SK-N-SH (cell line): ENCODE measurements around the gene CYLD. TPM values are rescaled to one million over a fixed set of nuclear protein-coding genes. Genes with fewer than 3 reads are reported as not detected.

Experiments used
- CTCF ChIA-PET: fragments of 300-600, 350-600 bp; formaldehyde crosslinking; extraction: SDS; loops from one replicate; lab custom pipeline; 2021; lab: Yijun Ruan, JAX
- POLR2A ChIA-PET: fragments of 350-600 bp; sonication (Branson Sonifier 250); formaldehyde crosslinking; extraction: SDS; loops from one replicate; lab custom pipeline; 2020; ENCODE audit warnings: antibody characterized with exemption, inconsistent platforms; lab: Yijun Ruan, JAX
- DNase-seq: peaks from one replicate; pipeline ENCODE4 v3.0.0; 2012
- H2AFZ ChIP-seq: fragments of 200-600 bp; sonication (generic); 2 replicates; pipeline ENCODE4 v1.8.1; 2016; ENCODE audit warnings: antibody characterized with exemption, mild to moderate bottlenecking, low read depth
- H3F3A ChIP-seq: fragments of 200-600 bp; sonication (generic); replicated peaks from 2 replicates; pipeline ENCODE3; 2016; ENCODE audit warnings: antibody characterized with exemption, mild to moderate bottlenecking; ENCODE audit not compliant: insufficient read depth
- H3K27ac ChIP-seq, 2 experiments: fragments of 200-500 bp in 1 of 2; fragments of 200-600 bp in 1 of 2; sonication (Bioruptor generic) in 1 of 2; sonication (generic), shearing (Covaris generic) in 1 of 2; 2 replicates each; pipeline versions ENCODE4 v1.5.1 to v1.6.1; 2014 to 2016; ENCODE audit warnings: low read depth in 2 of 2, inconsistent platforms in 1 of 2, low read length in 1 of 2, mild to moderate bottlenecking in 1 of 2, mixed read lengths in 1 of 2
- H3K27me3 ChIP-seq: fragments of 200-600 bp; sonication (generic), shearing (Covaris generic); 2 replicates; pipeline ENCODE4 v1.6.1; 2016; ENCODE audit warnings: mixed run types; ENCODE audit not compliant: insufficient read depth
- H3K36me3 ChIP-seq, 2 experiments: fragments of 200-500 bp in 1 of 2; fragments of 200-600 bp in 1 of 2; sonication (Bioruptor generic) in 1 of 2; sonication (generic) in 1 of 2; replicated peaks in 1 of 2; 2 replicates each; pipeline versions ENCODE3 to v1.5.1; 2014 to 2016; ENCODE audit warnings: low read length in 1 of 2, mild to moderate bottlenecking in 1 of 2; ENCODE audit not compliant: insufficient read depth in 2 of 2, control insufficient read depth in 1 of 2
- H3K4me1 ChIP-seq, 2 experiments: fragments of 200-500 bp in 1 of 2; fragments of 200-600 bp in 1 of 2; sonication (Bioruptor generic) in 1 of 2; sonication (generic), shearing (Covaris generic) in 1 of 2; 2 replicates each; pipeline versions ENCODE4 v1.5.1 to v1.6.1; 2014 to 2016; ENCODE audit warnings: low read depth in 1 of 2, low read length in 1 of 2, mixed run types in 1 of 2; ENCODE audit not compliant: insufficient read depth in 2 of 2, control insufficient read depth in 1 of 2
- H3K4me2 ChIP-seq: fragments of 200-600 bp; sonication (generic), shearing (Covaris generic); 2 replicates; pipeline ENCODE4 v1.6.1; 2017; ENCODE audit warnings: mixed run types
- H3K4me3 ChIP-seq, 2 experiments: fragments of 200-500 bp in 1 of 2; fragments of 200-600 bp in 1 of 2; sonication (Bioruptor generic) in 1 of 2; sonication (generic), shearing (Covaris generic) in 1 of 2; 2 replicates each; pipeline versions ENCODE4 v1.5.1 to v1.8.1; 2014 to 2016; ENCODE audit warnings: low read depth in 2 of 2, inconsistent platforms in 1 of 2, low read length in 1 of 2, mild to moderate bottlenecking in 1 of 2, mixed read lengths in 1 of 2, moderate library complexity in 1 of 2
- H3K79me2 ChIP-seq: fragments of 200-600 bp; sonication (generic); 2 replicates; pipeline ENCODE4 v1.8.1; 2017; ENCODE audit warnings: mild to moderate bottlenecking; ENCODE audit not compliant: insufficient read depth
- H3K9ac ChIP-seq: fragments of 200-600 bp; sonication (generic); 2 replicates; pipeline ENCODE4 v1.6.1; 2017; ENCODE audit warnings: mixed run types
- H3K9me2 ChIP-seq: fragments of 200-600 bp; sonication (generic); 2 replicates; pipeline ENCODE4 v1.6.1; 2017; ENCODE audit warnings: mixed run types
- H3K9me3 ChIP-seq: fragments of 200-600 bp; sonication (generic); 2 replicates; pipeline ENCODE4 v1.6.1; 2017; ENCODE audit warnings: mixed run types, mild to moderate bottlenecking, moderate library complexity
- H4K20me1 ChIP-seq: fragments of 200-600 bp; sonication (generic); 2 replicates; pipeline ENCODE4 v1.6.1; 2017; ENCODE audit warnings: mild to moderate bottlenecking, mixed run types; ENCODE audit not compliant: insufficient read depth
- ELF1 ChIP-seq: IDR thresholded peaks from 2 replicates; pipeline ENCODE4 v1.4.0; 2012
- EZH2phosphoT487 ChIP-seq: fragments of 200-600 bp; sonication (generic); IDR thresholded peaks from 2 replicates; pipeline ENCODE4 v1.6.1; 2017; ENCODE audit warnings: low read depth, mixed run types, mild to moderate bottlenecking, antibody characterized with exemption, moderate library complexity, borderline replicate concordance
- FOXJ3 ChIP-seq: sonication (generic); formaldehyde crosslinking; IDR thresholded peaks from 2 replicates; pipeline ENCODE4 v1.5.1; 2020; ENCODE audit warnings: mild to moderate bottlenecking, missing genetic modification reagents
- FOXM1 ChIP-seq: IDR thresholded peaks from 2 replicates; pipeline ENCODE4 v1.4.0; 2012; ENCODE audit warnings: low read depth, mild to moderate bottlenecking
- GABPA ChIP-seq: IDR thresholded peaks from 2 replicates; pipeline ENCODE4 v1.4.0; 2012; ENCODE audit warnings: low read depth, mild to moderate bottlenecking
- GATA2 ChIP-seq: sonication (generic); formaldehyde crosslinking; IDR thresholded peaks from 2 replicates; pipeline ENCODE4 v1.5.0; 2020; ENCODE audit warnings: mild to moderate bottlenecking, missing genetic modification reagents
- MAX ChIP-seq: IDR thresholded peaks from 2 replicates; pipeline ENCODE4 v1.4.0; 2012; ENCODE audit warnings: low read depth
- MEF2A ChIP-seq: IDR thresholded peaks from 2 replicates; pipeline ENCODE4 v1.4.0; 2012; ENCODE audit warnings: low read depth, borderline replicate concordance
- NRF1 ChIP-seq: IDR thresholded peaks from 2 replicates; pipeline ENCODE4 v1.6.1; 2012; ENCODE audit warnings: low read depth, mild to moderate bottlenecking, low read length
- POLR2AphosphoS5 ChIP-seq: IDR thresholded peaks from 2 replicates; pipeline ENCODE4 v1.6.1; 2012; ENCODE audit warnings: low read depth, low read length
- RAD21 ChIP-seq: IDR thresholded peaks from 2 replicates; pipeline ENCODE4 v1.6.1; 2012; ENCODE audit warnings: mild to moderate bottlenecking, low read length
- RFX5 ChIP-seq: IDR thresholded peaks from 2 replicates; pipeline ENCODE4 v1.6.1; 2012; ENCODE audit warnings: mild to moderate bottlenecking, improper control_type of control experiment, low read length
- RXRA ChIP-seq: IDR thresholded peaks from 2 replicates; pipeline ENCODE4 v1.4.0; 2012; ENCODE audit warnings: low read depth, mild to moderate bottlenecking, borderline replicate concordance
- SIN3A ChIP-seq: IDR thresholded peaks from 2 replicates; pipeline ENCODE4 v1.6.1; 2012; ENCODE audit warnings: low read depth, mild to moderate bottlenecking, low read length, moderate library complexity, borderline replicate concordance
- SMC3 ChIP-seq: IDR thresholded peaks from 2 replicates; pipeline ENCODE4 v1.6.1; 2012; ENCODE audit warnings: low read depth, low read length, improper control_type of control experiment
- TAF1 ChIP-seq: IDR thresholded peaks from 2 replicates; pipeline ENCODE4 v1.6.1; 2012; ENCODE audit warnings: low read depth, mild to moderate bottlenecking, low read length, moderate library complexity, borderline replicate concordance
- TCF12 ChIP-seq: IDR thresholded peaks from 2 replicates; pipeline ENCODE4 v1.4.0; 2012
- TEAD4 ChIP-seq: IDR thresholded peaks from 2 replicates; pipeline ENCODE4 v1.4.0; 2012; ENCODE audit warnings: mild to moderate bottlenecking, borderline replicate concordance; ENCODE audit not compliant: insufficient read depth
- USF2 ChIP-seq: fragments of 150-350 bp; IDR thresholded peaks from 2 replicates; pipeline ENCODE4 v1.6.1; 2017; ENCODE audit warnings: antibody characterized with exemption, low read length, low read depth, borderline replicate concordance
- YY1 ChIP-seq: IDR thresholded peaks from 2 replicates; pipeline ENCODE4 v1.4.0; 2012; ENCODE audit warnings: low read depth, mild to moderate bottlenecking
- WGBS: methylation state at CpG from one replicate; pipeline ENCODE4 v1.1.6; 2017; ENCODE audit warnings: low lambda C conversion rate; 5-methylcytosine and 5-hydroxymethylcytosine counted together
- polyA plus RNA-seq, 3 experiments: library from polyadenylated mRNA; depleted of rRNA; stranded (reverse); fragments of >200 nt; gene quantifications; 2 replicates each; pipeline ENCODE4 v1.2.3, GENCODE V29; 2012
- TF ChIP-seq, protein P1 (sequence below): fragments of 150-350 bp; IDR thresholded peaks from 2 replicates; pipeline ENCODE4 v1.6.1; 2016; ENCODE audit warnings: mild to moderate bottlenecking, low read depth, low read length
- TF ChIP-seq, protein P2 (sequence below): fragments of 200-600 bp; sonication (generic); IDR thresholded peaks from 2 replicates; pipeline ENCODE4 v1.6.1; 2017; ENCODE audit warnings: antibody characterized with exemption, mild to moderate bottlenecking, moderate library complexity
- TF ChIP-seq, protein P3 (sequence below): IDR thresholded peaks from 2 replicates; pipeline ENCODE4 v1.6.1; 2012; ENCODE audit warnings: mild to moderate bottlenecking, low read depth, low read length, moderate library complexity
- TF ChIP-seq, protein P4 (sequence below): IDR thresholded peaks from 2 replicates; pipeline ENCODE4; 2012

The CYLD gene
- polyA plus RNA-seq, 1 of the 3 experiments (the other 2 are of a cell fraction) = 6.5 TPM

DNA sequence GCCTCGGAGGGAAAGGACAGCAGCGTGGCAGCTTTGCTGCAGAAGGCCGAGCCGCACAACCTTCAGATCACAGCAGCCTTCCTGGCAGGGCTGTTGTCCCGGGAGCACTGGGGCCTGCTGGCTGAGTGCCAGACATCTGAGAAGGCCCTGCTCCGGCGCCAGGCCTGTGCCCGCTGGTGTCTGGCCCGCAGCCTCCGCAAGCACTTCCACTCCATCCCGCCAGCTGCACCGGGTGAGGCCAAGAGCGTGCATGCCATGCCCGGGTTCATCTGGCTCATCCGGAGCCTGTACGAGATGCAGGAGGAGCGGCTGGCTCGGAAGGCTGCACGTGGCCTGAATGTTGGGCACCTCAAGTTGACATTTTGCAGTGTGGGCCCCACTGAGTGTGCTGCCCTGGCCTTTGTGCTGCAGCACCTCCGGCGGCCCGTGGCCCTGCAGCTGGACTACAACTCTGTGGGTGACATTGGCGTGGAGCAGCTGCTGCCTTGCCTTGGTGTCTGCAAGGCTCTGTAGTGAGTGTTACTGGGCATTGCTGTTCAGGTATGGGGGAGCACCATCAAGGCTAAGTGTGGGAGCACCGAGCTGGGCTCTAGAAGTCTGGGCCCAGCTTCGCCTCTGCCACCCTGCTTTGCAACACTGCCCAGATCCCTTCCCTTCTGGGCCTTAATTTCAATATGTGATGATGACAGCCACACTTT is 29.9 kb upstream of the CYLD start:
- no peaks in the 10 kb centered on the region for H3K27me3 ChIP-seq
- H4K20me1 ChIP-seq = no peaks in the 10 kb centered on the region
- H3K27ac ChIP-seq = peak overlapping the region in 1 of 2 experiments; percentile 72; a peak in 2 of 4 replicates
- WGBS = 31% methylated on average over 6 of the region's 25 CpGs
- H3K9me2 ChIP-seq = no peaks in the 10 kb centered on the region
- H3K4me1 ChIP-seq = peaks cover 0 to 39% of the 10 kb centered on the region in 2 experiments; a peak in 1 of 4 replicates
- no peak overlapping the region for H2AFZ ChIP-seq
- H3K79me2 ChIP-seq = no peaks in the 10 kb centered on the region
- H3K9ac ChIP-seq = no peak overlapping the region
- H3K4me2 ChIP-seq = no peak overlapping the region
- no peaks in the 10 kb centered on the region for H3F3A ChIP-seq
- H3K36me3 ChIP-seq = no peaks in the 10 kb centered on the region
- no peak overlapping the region for H3K4me3 ChIP-seq
- ChIA-PET CTCF (interaction anchor here (0.7 to 2.4 kb wide), 6 partner anchors 10 to 95 kb away, joined by 3 to 7 read pairs (median 5); no protein-coding TSS in a partner anchor), POLR2A (no interaction called here)
- no peaks in the 10 kb centered on the region for H3K9me3 ChIP-seq
- DNase-seq = peak; percentile 89
- TF ChIP-seq TAF1 (no peak), MAX (no peak), RFX5 (no peak), YY1 (no peak), FOXM1 (no peak), RAD21 (0 out of 2 replicates have a peak, but pooled peaks have one; percentile 2), GABPA (no peak), TCF12 (no peak), MEF2A (no peak), TEAD4 (no peak), ELF1 (no peak), SMC3 (no peak), FOXJ3 (CRISPR knock-in tag) (no peak), USF2 (no peak), EZH2phosphoT487 (no peak), RXRA (no peak), SIN3A (no peak), POLR2AphosphoS5 (no peak), GATA2 (CRISPR knock-in tag) (0 out of 2 replicates have a peak, but pooled peaks have one; percentile 6), NRF1 (no peak)
- TF ChIP-seq, protein P1, sequence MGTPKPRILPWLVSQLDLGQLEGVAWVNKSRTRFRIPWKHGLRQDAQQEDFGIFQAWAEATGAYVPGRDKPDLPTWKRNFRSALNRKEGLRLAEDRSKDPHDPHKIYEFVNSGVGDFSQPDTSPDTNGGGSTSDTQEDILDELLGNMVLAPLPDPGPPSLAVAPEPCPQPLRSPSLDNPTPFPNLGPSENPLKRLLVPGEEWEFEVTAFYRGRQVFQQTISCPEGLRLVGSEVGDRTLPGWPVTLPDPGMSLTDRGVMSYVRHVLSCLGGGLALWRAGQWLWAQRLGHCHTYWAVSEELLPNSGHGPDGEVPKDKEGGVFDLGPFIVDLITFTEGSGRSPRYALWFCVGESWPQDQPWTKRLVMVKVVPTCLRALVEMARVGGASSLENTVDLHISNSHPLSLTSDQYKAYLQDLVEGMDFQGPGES = no peak
- TF ChIP-seq, protein P2, sequence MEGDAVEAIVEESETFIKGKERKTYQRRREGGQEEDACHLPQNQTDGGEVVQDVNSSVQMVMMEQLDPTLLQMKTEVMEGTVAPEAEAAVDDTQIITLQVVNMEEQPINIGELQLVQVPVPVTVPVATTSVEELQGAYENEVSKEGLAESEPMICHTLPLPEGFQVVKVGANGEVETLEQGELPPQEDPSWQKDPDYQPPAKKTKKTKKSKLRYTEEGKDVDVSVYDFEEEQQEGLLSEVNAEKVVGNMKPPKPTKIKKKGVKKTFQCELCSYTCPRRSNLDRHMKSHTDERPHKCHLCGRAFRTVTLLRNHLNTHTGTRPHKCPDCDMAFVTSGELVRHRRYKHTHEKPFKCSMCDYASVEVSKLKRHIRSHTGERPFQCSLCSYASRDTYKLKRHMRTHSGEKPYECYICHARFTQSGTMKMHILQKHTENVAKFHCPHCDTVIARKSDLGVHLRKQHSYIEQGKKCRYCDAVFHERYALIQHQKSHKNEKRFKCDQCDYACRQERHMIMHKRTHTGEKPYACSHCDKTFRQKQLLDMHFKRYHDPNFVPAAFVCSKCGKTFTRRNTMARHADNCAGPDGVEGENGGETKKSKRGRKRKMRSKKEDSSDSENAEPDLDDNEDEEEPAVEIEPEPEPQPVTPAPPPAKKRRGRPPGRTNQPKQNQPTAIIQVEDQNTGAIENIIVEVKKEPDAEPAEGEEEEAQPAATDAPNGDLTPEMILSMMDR = no peak
- TF ChIP-seq, protein P3, sequence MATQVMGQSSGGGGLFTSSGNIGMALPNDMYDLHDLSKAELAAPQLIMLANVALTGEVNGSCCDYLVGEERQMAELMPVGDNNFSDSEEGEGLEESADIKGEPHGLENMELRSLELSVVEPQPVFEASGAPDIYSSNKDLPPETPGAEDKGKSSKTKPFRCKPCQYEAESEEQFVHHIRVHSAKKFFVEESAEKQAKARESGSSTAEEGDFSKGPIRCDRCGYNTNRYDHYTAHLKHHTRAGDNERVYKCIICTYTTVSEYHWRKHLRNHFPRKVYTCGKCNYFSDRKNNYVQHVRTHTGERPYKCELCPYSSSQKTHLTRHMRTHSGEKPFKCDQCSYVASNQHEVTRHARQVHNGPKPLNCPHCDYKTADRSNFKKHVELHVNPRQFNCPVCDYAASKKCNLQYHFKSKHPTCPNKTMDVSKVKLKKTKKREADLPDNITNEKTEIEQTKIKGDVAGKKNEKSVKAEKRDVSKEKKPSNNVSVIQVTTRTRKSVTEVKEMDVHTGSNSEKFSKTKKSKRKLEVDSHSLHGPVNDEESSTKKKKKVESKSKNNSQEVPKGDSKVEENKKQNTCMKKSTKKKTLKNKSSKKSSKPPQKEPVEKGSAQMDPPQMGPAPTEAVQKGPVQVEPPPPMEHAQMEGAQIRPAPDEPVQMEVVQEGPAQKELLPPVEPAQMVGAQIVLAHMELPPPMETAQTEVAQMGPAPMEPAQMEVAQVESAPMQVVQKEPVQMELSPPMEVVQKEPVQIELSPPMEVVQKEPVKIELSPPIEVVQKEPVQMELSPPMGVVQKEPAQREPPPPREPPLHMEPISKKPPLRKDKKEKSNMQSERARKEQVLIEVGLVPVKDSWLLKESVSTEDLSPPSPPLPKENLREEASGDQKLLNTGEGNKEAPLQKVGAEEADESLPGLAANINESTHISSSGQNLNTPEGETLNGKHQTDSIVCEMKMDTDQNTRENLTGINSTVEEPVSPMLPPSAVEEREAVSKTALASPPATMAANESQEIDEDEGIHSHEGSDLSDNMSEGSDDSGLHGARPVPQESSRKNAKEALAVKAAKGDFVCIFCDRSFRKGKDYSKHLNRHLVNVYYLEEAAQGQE = no peak
- TF ChIP-seq, protein P4, sequence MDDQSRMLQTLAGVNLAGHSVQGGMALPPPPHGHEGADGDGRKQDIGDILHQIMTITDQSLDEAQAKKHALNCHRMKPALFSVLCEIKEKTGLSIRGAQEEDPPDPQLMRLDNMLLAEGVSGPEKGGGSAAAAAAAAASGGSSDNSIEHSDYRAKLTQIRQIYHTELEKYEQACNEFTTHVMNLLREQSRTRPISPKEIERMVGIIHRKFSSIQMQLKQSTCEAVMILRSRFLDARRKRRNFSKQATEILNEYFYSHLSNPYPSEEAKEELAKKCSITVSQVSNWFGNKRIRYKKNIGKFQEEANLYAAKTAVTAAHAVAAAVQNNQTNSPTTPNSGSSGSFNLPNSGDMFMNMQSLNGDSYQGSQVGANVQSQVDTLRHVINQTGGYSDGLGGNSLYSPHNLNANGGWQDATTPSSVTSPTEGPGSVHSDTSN = no peak
